Measurements from ENCODE around the gene CACNA1I.

The CACNA1I gene

GRCh38 chr22:39651053-39651996, 80.8 kb downstream of the CACNA1I start:
- DNase-seq (ENCODE audit: low read depth in 3 of 3) = no peak

- DNase-seq (ENCODE audit: low read depth in 3 of 3) = no peak
Measured at GRCh38 chr22:39652990-39653786, 82.6 kb downstream of the CACNA1I start.

GRCh38 chr22:39653787-39654077, 83.2 kb downstream of the CACNA1I start:
- no peak for DNase-seq (ENCODE audit: low read depth in 3 of 3)

GRCh38 chr22:39654131-39654926, 83.8 kb downstream of the CACNA1I start:
- no peak for DNase-seq (ENCODE audit: low read depth in 3 of 3)

- no peak for DNase-seq (ENCODE audit: low read depth in 3 of 3)
Measured at GRCh38 chr22:39655004-39655579, 84.5 kb downstream of the CACNA1I start.

GRCh38 chr22:39655831-39656230, 85.3 kb downstream of the CACNA1I start:
- no peak for DNase-seq (ENCODE audit: low read depth in 3 of 3)

GRCh38 chr22:39656495-39657490, 86.2 kb downstream of the CACNA1I start:
- DNase-seq (ENCODE audit: low read depth in 3 of 3) = no peak

GRCh38 chr22:39658367-39658766, 87.8 kb downstream of the CACNA1I start:
- DNase-seq (ENCODE audit: low read depth in 3 of 3) = peak in 1 of 3 donors; percentile 8

- no peak for DNase-seq (ENCODE audit: low read depth in 3 of 3)
Measured at GRCh38 chr22:39658806-39659463, 88.4 kb downstream of the CACNA1I start.

- DNase-seq (ENCODE audit: low read depth in 3 of 3) = no peak
Measured at GRCh38 chr22:39661501-39661841, 90.9 kb downstream of the CACNA1I start.

GRCh38 chr22:39661842-39662685, 91.5 kb downstream of the CACNA1I start:
- peak; percentile 60 to 90 (median 73) for DNase-seq (ENCODE audit: low read depth in 3 of 3)

- DNase-seq (ENCODE audit: low read depth in 3 of 3) = no peak
Measured at GRCh38 chr22:39662686-39663052, 92.1 kb downstream of the CACNA1I start.

- no peak for DNase-seq (ENCODE audit: low read depth in 3 of 3)
Measured at GRCh38 chr22:39663751-39664150, 93.2 kb downstream of the CACNA1I start.

GRCh38 chr22:39664485-39665200, 94.1 kb downstream of the CACNA1I start:
- DNase-seq (ENCODE audit: low read depth in 3 of 3) = peak in 2 of 3 donors; percentile 5 to 40

- DNase-seq (ENCODE audit: low read depth in 3 of 3) = no peak
Measured at GRCh38 chr22:39665229-39665628, 94.7 kb downstream of the CACNA1I start.

GRCh38 chr22:39665661-39666431, 95.3 kb downstream of the CACNA1I start:
- no peak for DNase-seq (ENCODE audit: low read depth in 3 of 3)

GRCh38 chr22:39666495-39666894, 95.9 kb downstream of the CACNA1I start:
- no peak for DNase-seq (ENCODE audit: low read depth in 3 of 3)

- no peak for DNase-seq (ENCODE audit: low read depth in 3 of 3)
Measured at GRCh38 chr22:39666926-39667325, 96.4 kb downstream of the CACNA1I start.
